Measurements from ENCODE around the gene NR1D2. TPM values are rescaled to one million over a fixed set of nuclear protein-coding genes. Genes with fewer than 3 reads are reported as not detected.

The NR1D2 gene
- total RNA-seq, 1 experiment from 2014 or later: 9.5 TPM

- Histone ChIP-seq H3K9me3 (ENCODE audit: control insufficient read depth, insufficient read depth, low read depth, low read length) (no peaks in the 10 kb centered on the region), H3K27me3 (ENCODE audit: control insufficient read depth, insufficient read depth, low read length) (no peaks in the 10 kb centered on the region), H3K4me1 (ENCODE audit: control insufficient read depth, insufficient read depth, low read length) (peaks cover 24% of the 10 kb centered on the region), H3K4me3 (ENCODE audit: low read depth in 2 of 2, low read length in 2 of 2) (peak overlapping the region; percentile 92 to 95), H3K27ac (ENCODE audit: low read length) (peak overlapping the region; percentile 84), H3K36me3 (ENCODE audit: control insufficient read depth, insufficient read depth, low read length) (peaks cover 24% of the 10 kb centered on the region)
- ChIA-PET POLR2A (interaction anchor here (0.6 to 0.9 kb wide), 2 partner anchors 26 to 28 kb away, joined by 3 read pairs; no protein-coding TSS in a partner anchor), CTCF (interaction anchor here (0.6 kb wide), 1 partner anchor 7 kb away, joined by 3 read pairs; no protein-coding TSS in a partner anchor)
- TF ChIP-seq POLR2AphosphoS5 (IDR thresholded peaks at IDR 0.05; ENCODE audit: low read depth, low read length): no peak
- no peak for TF ChIP-seq CTCF (IDR thresholded peaks at IDR 0.05)
- TF ChIP-seq REST (IDR thresholded peaks at IDR 0.05; ENCODE audit: insufficient read depth in 1 of 2, low read depth in 2 of 2, low read length in 1 of 2): no peak
- no peak for TF ChIP-seq TCF7L2 (IDR thresholded peaks at IDR 0.05; ENCODE audit: low read depth, low read length)
- TF ChIP-seq SIN3A (IDR thresholded peaks at IDR 0.05; ENCODE audit: borderline replicate concordance, insufficient read depth, low read depth, low read length): no peak
- in situ Hi-C loops (cut with HindIII; ENCODE audit: low pct_unique_long_range_greater_than_20kb, low sequenced_read_pairs) (no loop called here), intact Hi-C loops (cut with micrococcal nuclease; ENCODE audit: unreplicated experiment) (no loop called here)
- no peak for DNase-seq (ENCODE audit: low read depth, low spot score)
- peak; percentile 72 for ATAC-seq
- no TSS peak for BruUV-seq (replicated peaks)
These were observed 28.8 kb upstream of the NR1D2 start for GRCh38 chr3:23916152-23916885.

- peaks cover 24% of the 10 kb centered on the region for H3K4me1 ChIP-seq (ENCODE audit: control insufficient read depth, insufficient read depth, low read length)
- no TSS peak for BruUV-seq (replicated peaks)
These were observed 28.0 kb upstream of the NR1D2 start, which contains the start of the genes NKIRAS1 and RPL15 for GRCh38 chr3:23916886-23917678. Gene NKIRAS1 (minus strand): TSS chr3:23916990. CDS start chr3:23910904, 6,086 bp downstream. Gene RPL15 (plus strand): TSS chr3:23917132. CDS start chr3:23917860, 728 bp downstream.

More at GRCh38 chr3:23916886-23917678, 28.0 kb upstream of the NR1D2 start, which contains the start of the genes NKIRAS1 and RPL15:
- POLR2A ChIA-PET: interaction anchor here (0.6 to 0.9 kb wide), 2 partner anchors 25 to 28 kb away, joined by 3 read pairs; no protein-coding TSS in a partner anchor
- H3K4me3 ChIP-seq (ENCODE audit: low read depth in 2 of 2, low read length in 2 of 2): peak within 1 kb of the TSS; percentile 92 to 95
- ATAC-seq: peak; percentile 96
- intact Hi-C loops (cut with micrococcal nuclease; ENCODE audit: unreplicated experiment) (no loop called here), in situ Hi-C loops (cut with HindIII; ENCODE audit: low pct_unique_long_range_greater_than_20kb, low sequenced_read_pairs) (no loop called here)
- DNase-seq (ENCODE audit: low read depth, low spot score): peak; percentile 73
- CTCF ChIA-PET: no interaction called here
- no peaks in the 10 kb centered on the region for H3K27me3 ChIP-seq (ENCODE audit: control insufficient read depth, insufficient read depth, low read length)
- TF ChIP-seq POLR2AphosphoS5 (IDR thresholded peaks at IDR 0.05; ENCODE audit: low read depth, low read length) (peak; percentile 98), SIN3A (IDR thresholded peaks at IDR 0.05; ENCODE audit: borderline replicate concordance, insufficient read depth, low read depth, low read length) (no peak), TCF7L2 (IDR thresholded peaks at IDR 0.05; ENCODE audit: low read depth, low read length) (peak; percentile 86), REST (IDR thresholded peaks at IDR 0.05; ENCODE audit: insufficient read depth in 1 of 2, low read depth in 2 of 2, low read length in 1 of 2) (0 out of 4 replicates have a peak, but pooled peaks of 1 of the 2 experiments have one; percentile 65), CTCF (IDR thresholded peaks at IDR 0.05) (no peak)
- peak within 1 kb of the TSS; percentile 89 for H3K27ac ChIP-seq (ENCODE audit: low read length)
- no peaks in the 10 kb centered on the region for H3K9me3 ChIP-seq (ENCODE audit: control insufficient read depth, insufficient read depth, low read depth, low read length)
- H3K36me3 ChIP-seq (ENCODE audit: control insufficient read depth, insufficient read depth, low read length): peaks cover 24% of the 10 kb centered on the region
